Neural crest cell (in vitro differentiated cells): Measurements from ENCODE around the gene PRRX1. TPM values are rescaled to one million over a fixed set of nuclear protein-coding genes. Genes with fewer than 3 reads are reported as not detected.
A peak's percentile ranks its signal among the peaks of the same experiment; 100 is the strongest.

Experiments used
- DNase-seq: peaks from one replicate; pipeline ENCODE4 v3.0.0; 2021; ENCODE audit warnings: low read depth, mixed read lengths, low spot score
- H3K27ac Mint-ChIP-seq: one replicate; pipeline ENCODE4 v1.8.0; 2021; ENCODE audit warnings: mild to moderate bottlenecking, mixed read lengths; ENCODE audit not compliant: unreplicated experiment
- H3K27me3 Mint-ChIP-seq: 2 replicates; pipeline ENCODE4 v1.8.0; 2021; ENCODE audit warnings: low read depth, mild to moderate bottlenecking, mixed read lengths
- H3K36me3 Mint-ChIP-seq: 2 replicates; pipeline ENCODE4 v1.8.0; 2021; ENCODE audit warnings: low read depth, mild to moderate bottlenecking, mixed read lengths
- H3K4me1 Mint-ChIP-seq: 2 replicates; pipeline ENCODE4 v1.8.0; 2021; ENCODE audit warnings: mixed read lengths
- H3K4me3 Mint-ChIP-seq: one replicate; pipeline ENCODE4 v1.8.0; 2021; ENCODE audit warnings: mild to moderate bottlenecking, mixed read lengths
- H3K9me3 Mint-ChIP-seq: 2 replicates; pipeline ENCODE4 v1.8.0; 2021; ENCODE audit warnings: mixed read lengths
- CTCF ChIP-seq: fragments of 200-600 bp; sonication (generic); conservative IDR thresholded peaks from 2 replicates; pipeline ENCODE4 v1.5.0; 2021; ENCODE audit warnings: antibody characterized with exemption, mild to moderate bottlenecking
- total RNA-seq: library from RNA; stranded (reverse); gene quantifications from 2 replicates; pipeline ENCODE4 v1.2.1, GENCODE V29; 2021

PRRX1 gene
- total RNA-seq, 1 donor from 2014 or later = 4.1 TPM

- DNase-seq = no peak
- Mint-ChIP-seq H3K36me3 (peaks cover 6% of the 10 kb centered on the region), H3K27me3 (peaks cover 100% of the 10 kb centered on the region), H3K4me3 (peak overlapping the region; percentile 86), H3K27ac (no peak overlapping the region), H3K4me1 (peaks cover 61% of the 10 kb centered on the region), H3K9me3 (no peaks in the 10 kb centered on the region)
- TF ChIP-seq CTCF = peak; percentile 30
These were observed 1.1 kb downstream of the PRRX1 start for GRCh38 chr1:170664828-170665612.

GRCh38 chr1:170665629-170666028, 1.7 kb downstream of the PRRX1 start:
- peaks cover 55% of the 10 kb centered on the region for H3K4me1 Mint-ChIP-seq
- no peak for TF ChIP-seq CTCF
- peak overlapping the region; percentile 86 for H3K4me3 Mint-ChIP-seq
- H3K9me3 Mint-ChIP-seq = no peaks in the 10 kb centered on the region
- H3K27me3 Mint-ChIP-seq = peaks cover 100% of the 10 kb centered on the region
- DNase-seq = no peak
- peaks cover 6% of the 10 kb centered on the region for H3K36me3 Mint-ChIP-seq
- H3K27ac Mint-ChIP-seq = no peak overlapping the region

GRCh38 chr1:170666541-170667254, 2.8 kb downstream of the PRRX1 start:
- Mint-ChIP-seq H3K36me3 (peaks cover 6% of the 10 kb centered on the region), H3K4me1 (peaks cover 55% of the 10 kb centered on the region), H3K4me3 (peak overlapping the region; percentile 57), H3K27ac (no peak overlapping the region), H3K27me3 (peaks cover 100% of the 10 kb centered on the region), H3K9me3 (no peaks in the 10 kb centered on the region)
- TF ChIP-seq CTCF = no peak
- no peak for DNase-seq

- peak overlapping the region; percentile 47 for H3K4me3 Mint-ChIP-seq
- no peak overlapping the region for H3K27ac Mint-ChIP-seq
- no peaks in the 10 kb centered on the region for H3K9me3 Mint-ChIP-seq
- H3K27me3 Mint-ChIP-seq = peaks cover 100% of the 10 kb centered on the region
- no peak for DNase-seq
- no peak for TF ChIP-seq CTCF
- peaks cover 6% of the 10 kb centered on the region for H3K36me3 Mint-ChIP-seq
- H3K4me1 Mint-ChIP-seq = peaks cover 46% of the 10 kb centered on the region
These were observed 4.5 kb downstream of the PRRX1 start for GRCh38 chr1:170668209-170669106.

GRCh38 chr1:170669107-170669445, 5.1 kb downstream of the PRRX1 start:
- Mint-ChIP-seq H3K36me3 (peaks cover 6% of the 10 kb centered on the region), H3K27ac (no peak overlapping the region), H3K27me3 (peaks cover 100% of the 10 kb centered on the region), H3K4me1 (peaks cover 42% of the 10 kb centered on the region), H3K4me3 (no peak overlapping the region), H3K9me3 (no peaks in the 10 kb centered on the region)
- TF ChIP-seq CTCF = no peak
- DNase-seq = no peak
